GOT3 (cell line): ENCODE results near the gene SLC37A1.

ENCODE experiments used
- DNase-seq: peaks from one replicate; lab custom pipeline; 2025; ENCODE audit warnings: mixed read lengths; lab: John Stamatoyannopoulos, UW

Gene SLC37A1

DNA sequence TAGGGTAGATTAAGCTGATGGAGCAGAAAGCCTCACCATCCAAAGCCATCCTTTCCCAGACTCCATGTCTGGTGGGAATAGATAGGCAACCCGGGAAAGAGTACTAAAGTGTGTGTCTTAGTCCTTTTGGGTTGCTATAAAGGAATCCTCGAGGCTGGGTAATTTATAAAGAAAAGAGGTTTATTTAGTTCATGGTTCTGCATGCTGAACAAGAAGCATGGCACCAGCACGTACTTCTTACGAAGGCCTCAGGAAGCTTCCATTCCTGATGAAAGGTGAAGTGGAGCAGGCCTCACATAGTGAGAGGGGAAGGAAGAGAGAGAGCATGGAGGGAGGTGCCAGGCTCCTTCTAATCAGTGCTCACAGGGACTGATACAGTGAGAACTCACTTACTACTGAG, 6.2 kb upstream of the SLC37A1 start:
- no peak for DNase-seq

DNA sequence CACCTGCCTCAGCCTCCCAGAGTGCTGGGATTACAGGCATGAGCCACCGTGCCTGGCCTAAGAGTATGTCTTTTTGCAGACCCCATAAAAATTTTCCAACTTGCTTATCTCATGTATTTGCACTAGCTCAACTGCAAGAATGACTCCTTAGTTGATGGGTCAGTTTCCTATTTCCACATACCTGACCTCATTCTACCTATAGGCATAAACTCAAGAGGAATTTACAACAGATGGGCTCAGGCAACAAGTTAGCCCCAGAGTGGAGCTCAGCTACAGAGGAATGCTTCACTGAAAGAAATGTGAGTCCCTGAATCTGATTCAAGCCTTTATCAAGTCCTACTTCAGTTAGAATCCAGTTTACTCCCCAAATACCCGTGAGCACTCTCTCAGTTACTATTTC, 5.3 kb upstream of the SLC37A1 start:
- DNase-seq, result no peak

DNA sequence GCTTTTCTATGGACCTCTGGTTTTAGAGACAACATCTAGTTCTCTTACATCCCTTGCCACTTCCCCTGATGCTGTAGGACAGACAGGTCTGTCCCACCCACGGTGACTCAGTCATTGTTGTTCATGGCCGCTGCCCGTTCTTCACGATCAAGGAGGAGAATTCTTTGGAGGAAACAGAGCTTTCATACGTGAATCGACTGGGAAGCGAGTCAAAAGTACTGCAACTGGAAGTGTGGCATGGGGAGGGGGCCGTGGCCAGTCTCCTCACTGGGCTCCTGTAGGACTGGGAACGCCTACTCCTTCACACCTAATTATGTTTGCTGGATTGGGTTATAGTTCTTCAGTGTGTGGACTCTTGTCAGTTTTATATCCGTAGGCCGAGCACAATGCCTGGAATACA, 4.4 kb upstream of the SLC37A1 start:
- DNase-seq, result no peak

DNA sequence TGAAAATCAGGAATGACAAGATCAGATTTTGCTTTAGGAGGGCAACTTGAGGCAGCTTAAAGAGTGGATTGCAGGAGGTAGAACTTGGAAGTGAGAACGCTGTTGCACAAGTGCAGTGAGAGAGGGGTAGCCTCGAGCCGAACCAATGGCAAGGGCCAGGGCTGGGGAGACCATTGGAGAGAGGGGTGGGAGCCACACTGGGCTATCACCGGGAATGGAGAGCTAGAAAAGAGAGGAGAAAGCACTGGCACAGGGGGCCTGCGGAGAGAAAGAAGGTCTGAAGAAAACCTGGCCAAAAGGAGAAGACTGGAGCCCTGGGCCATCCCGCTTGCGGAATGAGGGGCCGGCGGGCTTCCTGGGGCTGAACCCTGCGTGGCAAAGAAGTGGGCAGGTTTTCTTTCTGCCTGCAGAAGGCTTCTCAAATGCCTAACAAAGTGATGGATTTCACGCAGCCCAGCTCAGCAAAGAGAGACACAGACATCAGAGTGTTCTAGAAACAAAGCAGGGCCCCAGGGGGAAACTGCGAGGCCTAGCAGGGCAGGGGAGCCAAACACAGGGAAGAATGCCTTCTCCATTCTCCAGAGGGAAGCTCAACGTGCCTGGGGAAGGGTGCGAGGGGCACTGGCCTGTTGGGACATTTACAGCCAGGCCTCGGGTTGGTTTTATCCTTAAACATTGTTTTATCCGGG, 1.2 kb upstream of the SLC37A1 start:
- no peak for DNase-seq

DNA sequence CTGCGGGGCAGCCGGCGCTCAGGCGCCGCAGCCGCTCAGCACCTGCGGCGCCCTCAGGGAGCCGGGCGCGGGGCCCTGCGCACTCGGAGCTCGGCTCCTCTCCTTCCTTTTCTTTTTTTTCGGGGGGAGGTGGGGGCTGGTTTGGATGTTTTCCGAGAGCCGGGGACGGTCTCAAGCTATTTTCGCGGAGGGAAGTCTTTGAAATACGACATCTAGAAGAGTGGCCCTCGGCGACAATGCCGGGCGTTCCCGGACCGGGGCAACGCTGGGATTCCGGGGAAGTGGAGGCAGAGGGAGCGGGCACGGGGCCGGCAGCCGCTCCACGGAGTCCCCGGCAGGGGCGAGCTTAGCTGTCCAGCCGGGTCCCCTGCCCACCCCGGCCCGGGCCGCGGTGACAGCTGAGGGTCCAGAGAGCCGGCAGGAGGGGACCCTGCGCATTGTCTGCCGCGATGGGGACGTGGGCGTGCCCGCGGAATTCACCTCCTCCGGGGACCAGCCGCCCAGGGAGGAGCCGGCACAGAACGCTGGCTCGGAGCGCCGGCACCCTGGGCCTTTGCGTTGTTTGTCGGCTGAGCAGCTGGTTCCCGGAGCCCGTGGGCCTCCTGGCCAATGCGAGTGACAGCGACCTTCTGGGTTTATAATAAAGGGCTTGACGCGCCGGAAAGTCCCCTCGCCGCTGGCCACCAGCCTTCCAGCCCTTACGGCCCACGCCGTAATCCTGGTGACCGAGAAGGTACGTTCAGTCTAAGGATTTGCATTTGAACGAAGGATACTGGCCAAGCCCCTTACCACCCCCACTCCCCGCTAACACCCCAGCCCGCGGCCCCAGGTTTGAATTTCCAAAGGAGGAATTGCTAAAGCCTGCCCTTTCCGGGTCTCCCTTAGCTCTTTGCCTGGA, 582 bp downstream of the SLC37A1 start:
- DNase-seq, result no peak

DNA sequence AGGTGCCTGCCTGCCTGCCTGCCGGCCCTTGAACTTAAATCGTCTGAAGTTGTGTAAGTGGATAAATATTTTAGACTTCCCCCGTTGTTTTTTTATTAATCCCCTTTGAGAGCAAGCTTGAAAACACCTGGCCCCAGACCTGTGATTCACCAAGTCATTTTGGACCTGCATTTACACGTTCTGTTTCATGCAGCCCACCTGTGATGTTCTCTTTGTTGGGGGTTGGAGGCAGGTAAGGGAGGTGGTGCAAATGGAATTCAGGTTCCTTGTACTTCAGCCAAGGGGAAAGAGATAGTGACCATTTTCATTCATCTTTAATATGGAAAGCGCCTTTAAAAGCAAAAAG, 1.2 kb downstream of the SLC37A1 start:
- no peak for DNase-seq

DNA sequence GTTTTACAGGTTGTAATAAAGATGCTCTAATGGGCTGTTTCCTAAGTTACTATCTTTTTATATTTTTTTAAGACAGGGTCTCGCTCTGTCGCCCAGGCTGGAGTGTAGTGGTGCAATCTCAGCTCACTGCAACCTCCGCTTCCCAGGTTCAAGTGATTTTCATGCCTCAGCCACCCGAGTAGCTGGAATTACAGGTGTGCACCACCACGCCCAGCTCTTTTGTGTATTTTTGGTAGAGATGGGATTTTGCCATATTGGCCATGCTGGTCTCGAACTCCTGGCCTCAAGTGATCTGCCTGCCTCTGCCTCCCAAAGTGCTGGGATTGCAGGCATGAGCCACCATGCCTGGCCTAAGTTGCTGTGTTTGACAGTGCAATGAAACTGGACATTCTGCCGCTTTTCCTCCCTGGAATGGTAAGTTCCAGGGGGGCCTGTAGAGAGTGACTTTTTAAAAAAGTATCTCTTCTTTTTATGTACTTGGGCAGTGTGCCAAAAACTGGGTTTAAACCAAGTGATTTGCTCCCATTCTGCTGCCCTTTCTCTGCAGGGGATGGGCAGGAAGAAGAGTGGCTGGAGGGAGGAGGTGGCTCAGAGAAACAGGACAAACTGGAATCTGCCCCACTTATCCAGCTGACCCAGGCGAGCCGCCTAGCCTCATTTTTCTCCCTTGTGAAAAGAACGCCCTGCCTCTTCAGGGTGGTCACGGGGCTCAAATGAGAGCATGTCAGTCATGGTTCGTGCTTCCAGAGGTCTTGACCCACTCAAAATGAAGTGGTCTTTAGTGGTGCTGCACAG, 2.3 kb downstream of the SLC37A1 start:
- no peak for DNase-seq

DNA sequence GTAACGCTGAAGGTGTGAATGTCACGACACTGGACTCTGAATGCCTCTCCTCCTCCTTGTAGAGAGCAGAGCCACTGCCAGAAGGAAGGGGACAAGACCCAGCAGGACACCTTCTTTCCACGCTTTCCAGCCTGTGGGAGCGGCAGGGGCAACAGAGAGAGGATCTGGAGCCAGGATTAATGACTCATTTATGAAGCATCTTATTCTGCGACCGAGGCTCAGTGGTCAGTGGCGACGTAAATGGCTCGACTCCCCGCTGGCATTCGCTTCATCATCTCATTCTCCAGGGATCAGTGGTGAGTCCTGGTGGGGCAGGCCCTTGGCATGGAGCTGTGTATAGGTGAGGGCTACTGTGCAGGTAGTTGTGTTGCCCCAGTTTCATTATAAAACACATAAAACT, 4.6 kb downstream of the SLC37A1 start:
- DNase-seq, result no peak

DNA sequence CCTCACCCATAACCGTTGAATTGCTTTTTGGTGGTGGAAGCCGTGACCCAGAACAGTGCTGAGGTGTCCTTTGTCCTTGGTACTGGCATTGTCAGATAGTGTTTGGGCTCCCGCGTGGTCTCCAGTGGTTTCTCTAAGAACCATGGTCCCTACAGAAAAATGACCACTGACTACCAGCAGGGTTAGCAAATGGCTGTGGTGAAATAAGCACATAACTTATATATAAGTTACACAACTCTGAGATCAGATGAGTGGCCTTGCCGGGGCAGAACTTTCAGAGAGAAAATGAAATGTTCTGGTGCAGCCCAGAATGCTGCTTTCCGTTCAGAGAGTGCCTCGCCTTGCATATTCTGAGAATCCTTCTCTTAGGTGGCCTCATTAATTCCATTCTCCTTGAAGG, 5.0 kb downstream of the SLC37A1 start:
- no peak for DNase-seq

DNA sequence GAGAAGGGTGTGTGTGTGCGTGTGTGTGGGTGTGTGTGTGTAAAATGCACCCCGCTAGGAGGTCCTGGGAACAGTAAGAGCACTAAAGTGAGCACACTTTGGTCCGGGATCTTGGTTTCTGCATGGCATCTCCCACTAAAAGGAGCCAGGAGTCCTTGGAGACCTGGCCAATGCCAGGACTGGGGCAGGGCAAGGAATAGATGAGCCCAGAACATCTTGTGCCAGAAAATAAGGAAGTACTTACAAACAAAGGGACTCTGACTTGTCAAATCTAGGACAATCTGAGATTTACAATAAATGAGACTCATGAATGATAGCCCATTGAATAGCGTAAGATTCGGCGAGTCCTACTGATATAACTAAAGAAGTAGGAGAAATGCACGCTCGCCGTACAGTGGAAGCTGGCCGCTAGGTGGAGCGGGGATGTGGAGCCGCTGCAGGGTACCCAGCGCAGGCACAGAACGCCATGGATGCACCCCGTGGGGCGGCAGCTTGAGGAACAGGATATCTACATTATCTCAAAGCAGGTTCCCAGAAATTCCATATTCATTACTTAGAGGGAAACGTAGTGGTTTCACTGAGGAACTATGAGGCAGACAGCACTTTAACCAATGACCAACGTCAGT, 7.1 kb downstream of the SLC37A1 start:
- DNase-seq, result no peak

DNA sequence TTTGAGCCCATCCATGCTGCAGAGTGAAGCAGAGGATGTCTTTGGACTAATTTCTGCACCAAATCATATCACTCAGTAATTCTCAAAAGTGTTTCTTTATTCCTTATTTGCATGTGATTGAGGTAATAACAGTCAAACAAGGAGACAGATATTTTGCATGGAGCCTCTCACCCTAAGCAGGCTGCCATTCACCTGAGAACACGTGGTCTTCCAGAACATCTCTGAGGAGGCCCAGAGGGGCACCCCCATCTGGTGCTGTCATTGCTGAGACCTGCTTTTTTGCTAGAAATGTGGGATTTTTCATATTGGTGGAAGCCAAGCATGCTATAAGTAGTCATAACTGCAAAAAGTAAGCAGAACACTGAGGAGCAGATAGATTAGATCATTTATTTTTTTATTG, 7.7 kb downstream of the SLC37A1 start:
- no peak for DNase-seq

DNA sequence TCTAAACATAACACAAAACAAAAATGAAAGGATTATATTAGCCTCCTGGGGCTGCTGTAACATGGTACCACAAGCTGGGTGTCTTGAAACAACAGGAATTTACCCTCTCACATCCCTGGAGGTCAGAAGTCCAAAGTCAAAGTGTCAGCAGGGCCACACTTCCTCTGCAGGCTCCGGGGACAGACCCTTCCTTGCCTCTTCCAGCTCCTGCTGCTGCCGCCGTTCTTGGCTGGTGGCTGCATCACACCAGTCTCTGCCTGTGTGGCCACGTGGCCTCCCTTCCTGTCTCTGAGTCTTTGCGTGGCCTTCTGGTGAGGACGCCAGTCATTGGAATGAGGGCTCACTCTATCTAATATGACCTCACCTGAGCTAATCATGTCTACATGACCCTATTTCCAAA, 8.2 kb downstream of the SLC37A1 start:
- no peak for DNase-seq

DNA sequence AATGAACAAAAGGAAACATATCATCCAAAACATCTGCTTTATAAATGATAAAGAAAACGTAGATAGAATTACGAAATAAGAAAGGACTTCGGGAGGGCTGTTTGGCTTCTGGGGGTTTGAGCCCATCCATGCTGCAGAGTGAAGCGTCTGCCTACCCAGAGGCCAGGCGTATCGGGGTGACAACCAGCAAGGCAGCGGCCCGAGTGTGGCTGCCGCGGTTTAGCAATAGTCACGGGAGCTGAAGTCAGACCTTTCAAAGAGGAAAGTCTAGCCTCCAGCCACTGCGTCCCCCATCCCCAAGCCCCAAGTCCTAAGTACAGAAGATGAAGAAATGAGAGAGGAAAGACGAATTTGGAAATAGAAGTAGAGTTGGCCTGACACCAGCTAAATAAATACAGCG, 8.6 kb downstream of the SLC37A1 start:
- DNase-seq, result no peak

DNA sequence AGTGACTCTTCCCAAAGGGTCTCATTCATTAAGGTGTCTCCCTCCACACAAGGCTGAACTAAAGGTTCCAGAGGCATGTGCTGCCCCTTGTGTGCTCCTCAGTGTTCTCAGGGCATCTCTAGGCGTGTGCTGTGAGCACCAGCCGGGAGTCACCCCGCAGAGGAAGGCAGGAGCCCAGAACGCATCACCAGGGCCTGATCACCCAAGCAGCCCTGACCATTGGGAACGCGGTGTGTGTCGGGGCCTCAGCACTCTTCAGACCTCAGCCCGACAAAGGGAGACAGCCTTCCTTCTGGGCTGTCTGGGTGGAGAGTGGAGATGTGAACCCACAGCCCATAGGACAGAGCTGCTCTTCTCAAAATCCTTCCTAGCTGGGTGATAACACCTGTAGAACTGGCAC, 9.1 kb downstream of the SLC37A1 start:
- DNase-seq, result no peak

DNA sequence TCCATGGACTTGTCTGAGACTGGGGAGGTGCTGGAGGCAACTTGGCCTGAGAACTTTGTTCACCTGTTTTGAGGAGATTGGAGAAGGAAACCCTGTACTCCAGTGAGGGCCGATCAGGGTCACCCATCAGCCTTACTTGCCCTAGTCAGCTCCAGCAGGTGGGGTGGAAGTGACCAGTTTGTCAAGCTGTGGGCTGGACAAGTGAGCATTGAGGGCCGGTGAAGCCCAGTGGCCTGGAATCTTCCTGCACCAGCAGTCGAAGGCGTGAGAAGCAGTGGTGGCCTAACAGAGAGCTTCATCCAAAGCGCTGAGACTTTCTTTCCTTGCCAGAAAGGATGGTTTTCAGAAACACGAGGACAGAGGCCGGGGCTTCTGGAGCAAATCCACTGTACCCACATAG, 9.6 kb downstream of the SLC37A1 start:
- no peak for DNase-seq

DNA sequence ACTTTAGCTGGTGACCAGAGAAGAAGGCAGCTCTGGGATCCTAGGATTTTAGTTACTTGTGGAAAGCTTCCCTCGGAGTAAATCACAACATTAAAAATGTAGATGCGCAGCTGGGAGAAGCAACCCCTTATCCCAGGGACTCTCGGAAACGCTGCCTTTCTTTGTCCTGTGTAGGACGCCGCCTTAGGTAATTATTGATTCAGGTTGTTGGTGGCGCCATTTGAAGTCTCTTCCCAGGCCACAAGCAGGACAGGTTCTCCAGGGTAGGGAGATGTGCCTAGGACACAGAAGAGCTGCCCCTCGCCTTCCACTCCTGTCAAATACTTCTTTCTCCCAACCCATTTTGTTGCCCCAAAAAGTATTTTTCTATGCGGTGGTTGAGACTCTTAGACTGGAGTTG, 10.3 kb downstream of the SLC37A1 start:
- DNase-seq, result no peak

DNA sequence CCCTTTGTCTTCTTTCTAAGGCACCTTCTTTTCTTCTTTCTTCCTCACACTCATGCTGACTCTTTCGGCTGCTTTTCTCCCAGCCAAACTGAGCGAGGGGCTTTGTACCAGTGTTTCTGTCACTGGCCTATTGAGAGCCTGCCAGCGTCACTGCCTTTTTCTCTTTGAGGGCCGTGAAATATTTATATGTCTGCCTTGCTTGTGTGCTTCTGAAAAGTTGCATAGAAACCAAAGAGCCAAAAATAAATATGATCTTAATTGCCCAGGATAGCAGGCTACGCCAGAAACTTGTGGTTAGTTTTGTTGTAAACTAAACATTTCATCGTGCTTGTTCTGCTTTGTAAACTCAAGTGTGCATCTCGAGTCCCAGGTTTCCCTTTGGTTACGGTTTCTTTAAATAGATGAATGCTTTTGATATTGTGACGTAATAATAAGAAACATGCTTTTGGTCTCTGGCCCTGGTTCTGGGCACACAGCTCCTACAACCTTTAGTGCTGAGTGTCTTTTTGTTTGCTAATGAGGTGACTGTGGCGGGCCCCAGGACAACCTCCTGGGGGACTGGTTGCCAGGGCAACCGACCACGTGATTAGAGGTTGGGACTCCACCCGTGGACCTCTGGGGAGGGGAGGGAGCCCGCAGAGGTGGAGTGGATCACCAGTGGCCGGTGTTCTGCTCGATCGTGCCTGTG, 10.8 kb downstream of the SLC37A1 start:
- DNase-seq, result no peak

DNA sequence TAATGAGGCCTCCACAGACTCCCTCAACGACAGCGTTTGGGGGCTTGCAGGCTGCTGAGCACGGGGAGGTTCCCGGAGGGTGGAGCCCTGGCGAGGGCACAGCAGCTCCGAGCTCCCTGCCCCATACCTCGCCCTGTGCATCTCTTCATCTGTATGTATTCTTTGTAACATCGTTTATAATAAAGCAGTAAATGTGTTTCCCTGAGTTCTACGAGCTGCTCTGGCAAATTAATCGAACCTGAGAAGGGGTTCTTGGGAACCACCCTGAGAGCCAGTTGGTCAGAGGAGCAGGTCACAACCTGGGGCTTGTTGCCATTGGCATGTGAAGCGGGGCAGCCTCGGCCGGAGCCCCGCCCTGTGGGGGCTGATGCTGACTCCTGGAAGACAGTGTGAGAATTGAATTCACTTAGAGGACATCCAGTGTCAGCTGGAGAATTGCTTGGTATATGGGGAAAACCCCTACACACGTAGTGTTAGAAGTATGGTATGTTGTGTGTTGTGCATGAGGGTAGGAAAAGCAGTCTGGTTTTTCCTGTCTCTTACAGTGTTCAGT, 11.5 kb downstream of the SLC37A1 start:
- no peak for DNase-seq

DNA sequence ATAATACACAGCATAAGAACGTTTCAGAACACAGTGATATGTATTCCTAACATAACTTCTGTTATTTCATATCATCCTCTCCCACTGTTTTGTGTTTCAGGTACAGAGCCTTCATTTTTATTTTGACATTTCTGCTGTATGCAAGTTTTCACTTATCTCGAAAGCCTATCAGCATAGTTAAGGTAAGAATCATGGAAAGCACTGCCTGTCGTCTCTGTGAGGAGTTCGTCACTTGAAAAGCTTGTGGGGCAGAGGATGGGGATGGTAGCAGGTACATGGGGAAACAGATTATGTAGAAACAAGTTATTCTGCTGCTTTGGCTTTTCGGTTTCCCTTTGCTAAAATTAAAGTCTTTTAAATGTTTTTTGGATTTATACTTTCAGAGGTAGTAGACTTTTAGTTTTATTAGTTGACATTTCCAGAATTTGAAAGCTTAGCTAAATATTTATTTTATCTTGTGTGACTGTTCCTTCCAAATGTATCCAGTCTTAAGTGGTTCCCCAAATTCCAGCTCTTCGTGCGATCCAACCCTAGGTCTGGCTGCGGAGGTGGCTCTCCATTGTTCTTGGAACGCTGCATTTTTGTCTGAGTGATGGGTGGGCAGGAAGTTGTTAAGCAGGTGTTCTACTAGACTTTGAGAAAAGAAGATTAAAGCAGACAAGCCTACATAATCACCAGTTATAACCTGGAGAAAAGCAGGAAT, 12.2 kb downstream of the SLC37A1 start:
- no peak for DNase-seq

DNA sequence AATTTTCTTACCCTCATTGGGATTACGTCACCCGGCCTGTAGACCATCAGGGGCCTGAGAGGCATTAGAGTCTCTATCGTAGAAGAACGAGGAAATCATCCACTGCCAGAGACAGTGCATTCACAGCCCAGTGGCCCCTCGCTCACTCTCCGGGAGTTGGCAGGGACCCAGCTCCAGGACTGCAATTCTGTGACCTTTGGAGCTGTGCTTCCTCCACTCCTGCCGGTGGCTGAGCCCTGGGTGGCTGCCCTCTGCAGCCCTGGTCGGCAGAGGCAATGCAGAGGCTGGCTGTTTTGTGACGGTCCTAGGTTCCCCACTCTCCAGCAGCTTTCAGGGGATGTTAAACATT, 12.7 kb downstream of the SLC37A1 start:
- DNase-seq, result no peak

DNA sequence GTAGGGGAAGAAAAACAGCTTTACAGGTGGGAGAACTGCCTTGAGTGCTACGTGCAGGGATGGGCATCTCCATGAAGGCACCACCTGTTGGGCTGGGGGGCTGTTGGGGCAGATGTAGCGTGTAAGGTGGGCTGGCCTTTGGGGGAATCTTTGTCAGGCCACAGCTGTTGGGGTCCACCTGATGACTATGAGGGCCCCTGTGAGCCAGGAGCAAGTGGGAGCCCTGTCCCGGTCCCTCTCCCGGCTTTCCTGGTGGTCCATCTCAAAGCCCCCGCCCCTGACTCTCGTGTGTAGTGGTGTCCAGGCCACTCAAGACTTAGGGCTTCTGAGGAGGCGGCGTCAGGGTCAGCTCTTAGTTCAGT, 13.5 kb downstream of the SLC37A1 start:
- DNase-seq, result no peak
